ENCODE results near the gene MAP3K6. TPM values are rescaled to one million over a fixed set of nuclear protein-coding genes. Genes with fewer than 3 reads are reported as not detected.

Gene MAP3K6
- polyA plus RNA-seq, 2 of the 4 experiments (the other 2 are of a cell fraction), result 3.6 to 8.5 TPM

DNA sequence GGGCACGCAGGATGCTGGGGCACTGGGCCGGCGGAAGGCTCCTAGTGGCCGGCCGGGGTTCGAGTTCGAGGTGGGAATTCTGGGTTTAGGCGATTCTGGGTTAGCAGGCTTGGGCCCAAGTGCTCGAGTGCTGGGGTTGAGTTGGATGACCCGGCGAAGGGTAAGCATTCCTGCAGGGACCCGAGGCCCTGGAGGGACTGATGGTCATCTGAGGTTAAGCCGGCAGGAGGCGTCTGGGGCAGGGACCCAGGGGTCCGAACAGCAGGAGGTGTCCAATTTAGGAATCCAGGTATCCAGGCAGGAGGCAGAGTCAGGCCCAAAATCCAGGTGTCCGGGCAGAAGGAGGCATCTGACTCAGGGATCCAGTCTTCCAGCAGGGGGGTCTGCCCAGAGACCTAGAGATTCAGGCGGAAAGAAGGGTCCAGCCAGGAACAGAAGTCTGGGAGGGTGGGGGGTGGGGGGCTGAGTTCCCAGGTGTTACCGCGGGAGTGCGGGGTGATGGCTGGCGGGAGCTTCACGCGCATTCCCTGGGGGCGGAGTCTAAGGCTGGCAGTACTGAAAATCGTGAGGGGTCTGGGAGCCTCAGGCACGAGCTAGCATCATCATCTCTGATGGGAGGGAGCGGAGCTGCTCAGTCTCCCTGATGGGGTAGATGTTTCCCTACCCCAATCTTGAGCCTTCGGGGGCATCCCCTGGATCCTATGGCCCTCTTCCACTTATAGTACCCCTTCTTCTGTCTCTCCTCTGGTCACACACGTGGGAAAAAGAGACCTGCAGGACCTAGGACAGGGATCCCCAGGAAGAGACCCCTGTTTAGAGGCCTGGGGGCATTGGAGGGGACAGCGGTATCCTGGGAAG, 26.2 kb upstream of the MAP3K6 start:
- DNase-seq (ENCODE audit: low read depth in 1 of 2, low spot score in 1 of 2), result peak; percentile 28 to 64
- peak overlapping the region; percentile 70 for H3K4me3 ChIP-seq
- no peak for FAIRE-seq
- no peaks in the 10 kb centered on the region for H3K9me3 ChIP-seq
- CTCF ChIA-PET, result interaction anchor here (0.6 to 9.6 kb wide), 5 partner anchors 25 to 348 kb away, joined by 3 to 158 read pairs (median 4); no protein-coding TSS in a partner anchor
- H3K27ac ChIP-seq, result peak overlapping the region; percentile 74 to 89
- TF ChIP-seq CHD4 (IDR thresholded peaks at IDR 0.05; ENCODE audit: borderline replicate concordance) (no peak), SMC3 (IDR thresholded peaks at IDR 0.05) (no peak), RAD21 (conservative IDR thresholded peaks at IDR 0.05 in 1 of 2, IDR thresholded peaks at IDR 0.05 in 1 of 2) (no peak), ZNF302 (CRISPR knock-in tag; IDR thresholded peaks at IDR 0.05) (no peak), ZSCAN20 (CRISPR knock-in tag; IDR thresholded peaks at IDR 0.05) (no peak), NR3C1 (IDR thresholded peaks at IDR 0.05) (no peak), HOXA7 (CRISPR knock-in tag; IDR thresholded peaks at IDR 0.05) (no peak), CHD2 (IDR thresholded peaks at IDR 0.05; ENCODE audit: low read length, partially characterized antibody) (no peak), ESRRA (IDR thresholded peaks at IDR 0.05; ENCODE audit: borderline replicate concordance, low read length) (no peak), MAZ (IDR thresholded peaks at IDR 0.05; ENCODE audit: borderline replicate concordance, low read depth, low read length) (no peak), RNF2 (IDR thresholded peaks at IDR 0.05; ENCODE audit: borderline replicate concordance, low read depth) (no peak), GATA3 (IDR thresholded peaks at IDR 0.05; ENCODE audit: borderline replicate concordance) (no peak), BHLHE40 (IDR thresholded peaks at IDR 0.05; ENCODE audit: low read depth, low read length) (no peak), HDAC2 (IDR thresholded peaks at IDR 0.05) (no peak), ZFP36 (IDR thresholded peaks at IDR 0.05; ENCODE audit: borderline replicate concordance, partially characterized antibody) (no peak), JUNB (IDR thresholded peaks at IDR 0.05) (no peak)
- TF ChIP-seq, protein P1, sequence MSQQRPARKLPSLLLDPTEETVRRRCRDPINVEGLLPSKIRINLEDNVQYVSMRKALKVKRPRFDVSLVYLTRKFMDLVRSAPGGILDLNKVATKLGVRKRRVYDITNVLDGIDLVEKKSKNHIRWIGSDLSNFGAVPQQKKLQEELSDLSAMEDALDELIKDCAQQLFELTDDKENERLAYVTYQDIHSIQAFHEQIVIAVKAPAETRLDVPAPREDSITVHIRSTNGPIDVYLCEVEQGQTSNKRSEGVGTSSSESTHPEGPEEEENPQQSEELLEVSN (IDR thresholded peaks at IDR 0.05; ENCODE audit: borderline replicate concordance, low read depth), result no peak; the same call in 1 of the 2 replicates
- TF ChIP-seq, protein P2, sequence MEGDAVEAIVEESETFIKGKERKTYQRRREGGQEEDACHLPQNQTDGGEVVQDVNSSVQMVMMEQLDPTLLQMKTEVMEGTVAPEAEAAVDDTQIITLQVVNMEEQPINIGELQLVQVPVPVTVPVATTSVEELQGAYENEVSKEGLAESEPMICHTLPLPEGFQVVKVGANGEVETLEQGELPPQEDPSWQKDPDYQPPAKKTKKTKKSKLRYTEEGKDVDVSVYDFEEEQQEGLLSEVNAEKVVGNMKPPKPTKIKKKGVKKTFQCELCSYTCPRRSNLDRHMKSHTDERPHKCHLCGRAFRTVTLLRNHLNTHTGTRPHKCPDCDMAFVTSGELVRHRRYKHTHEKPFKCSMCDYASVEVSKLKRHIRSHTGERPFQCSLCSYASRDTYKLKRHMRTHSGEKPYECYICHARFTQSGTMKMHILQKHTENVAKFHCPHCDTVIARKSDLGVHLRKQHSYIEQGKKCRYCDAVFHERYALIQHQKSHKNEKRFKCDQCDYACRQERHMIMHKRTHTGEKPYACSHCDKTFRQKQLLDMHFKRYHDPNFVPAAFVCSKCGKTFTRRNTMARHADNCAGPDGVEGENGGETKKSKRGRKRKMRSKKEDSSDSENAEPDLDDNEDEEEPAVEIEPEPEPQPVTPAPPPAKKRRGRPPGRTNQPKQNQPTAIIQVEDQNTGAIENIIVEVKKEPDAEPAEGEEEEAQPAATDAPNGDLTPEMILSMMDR (IDR thresholded peaks at IDR 0.05), result no peak
- TF ChIP-seq, protein P3, sequence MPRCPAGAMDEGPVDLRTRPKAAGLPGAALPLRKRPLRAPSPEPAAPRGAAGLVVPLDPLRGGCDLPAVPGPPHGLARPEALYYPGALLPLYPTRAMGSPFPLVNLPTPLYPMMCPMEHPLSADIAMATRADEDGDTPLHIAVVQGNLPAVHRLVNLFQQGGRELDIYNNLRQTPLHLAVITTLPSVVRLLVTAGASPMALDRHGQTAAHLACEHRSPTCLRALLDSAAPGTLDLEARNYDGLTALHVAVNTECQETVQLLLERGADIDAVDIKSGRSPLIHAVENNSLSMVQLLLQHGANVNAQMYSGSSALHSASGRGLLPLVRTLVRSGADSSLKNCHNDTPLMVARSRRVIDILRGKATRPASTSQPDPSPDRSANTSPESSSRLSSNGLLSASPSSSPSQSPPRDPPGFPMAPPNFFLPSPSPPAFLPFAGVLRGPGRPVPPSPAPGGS (IDR thresholded peaks at IDR 0.05), result no peak
- TF ChIP-seq, protein P4, sequence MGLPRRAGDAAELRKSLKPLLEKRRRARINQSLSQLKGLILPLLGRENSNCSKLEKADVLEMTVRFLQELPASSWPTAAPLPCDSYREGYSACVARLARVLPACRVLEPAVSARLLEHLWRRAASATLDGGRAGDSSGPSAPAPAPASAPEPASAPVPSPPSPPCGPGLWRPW (IDR thresholded peaks at IDR 0.05), result no peak
- WGBS (ENCODE audit: missing lambda C conversion rate), result 82% methylated on average over 9 of the region's 30 CpGs
- POLR2A ChIA-PET, result interaction anchor here (0.6 to 1.4 kb wide), 3 partner anchors 26 to 92 kb away, joined by 3 read pairs; partner anchors contain the start of gene MAP3K6
- peaks cover 17% of the 10 kb centered on the region for H3K4me1 ChIP-seq
- peak; percentile 46 to 49 for ATAC-seq
- peak overlapping the region; percentile 64 for H3K4me2 ChIP-seq

DNA sequence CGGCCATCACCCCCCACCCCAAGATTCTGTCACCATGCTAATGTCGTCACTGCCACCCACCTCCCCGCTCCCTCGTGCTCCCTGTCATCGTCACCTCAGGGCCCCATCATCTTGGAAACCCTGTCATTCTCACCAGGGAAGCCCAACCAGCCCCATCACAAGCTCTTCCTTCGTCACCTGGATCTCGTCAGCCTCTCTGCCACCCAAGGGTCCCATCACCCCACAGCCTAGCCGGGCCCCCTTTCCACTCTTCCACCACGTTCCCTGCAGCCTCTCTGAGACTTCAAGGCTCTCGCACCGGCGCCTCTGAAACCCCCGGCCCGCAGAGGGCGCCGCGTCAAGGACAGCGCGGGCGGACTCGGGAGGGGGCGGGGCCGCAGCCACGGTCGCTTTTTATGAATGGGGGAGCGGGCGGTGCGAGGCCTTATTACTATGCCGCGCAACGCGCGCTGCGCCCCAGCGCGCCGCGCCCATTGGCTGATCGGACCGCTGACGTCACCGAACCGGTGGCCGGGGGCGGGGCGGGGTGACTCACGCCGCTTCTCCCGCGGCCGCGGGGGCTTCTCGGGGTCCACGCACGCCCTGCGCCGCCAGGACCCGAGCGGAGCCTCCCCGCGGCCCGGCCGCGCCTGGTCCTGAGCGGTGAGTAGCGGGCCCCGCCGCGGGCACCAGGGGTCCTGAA, 25.5 kb upstream of the MAP3K6 start, which contains the start of gene GPR3:
TSS of gene GPR3 (plus strand) at position 527 of the 682 bp plus-strand sequence. CDS start 1,177 bp downstream, outside the sequence.
- Histone ChIP-seq H3K4me1 (peaks cover 17% of the 10 kb centered on the region), H3K27ac (peak within 1 kb of the TSS; percentile 74 to 89), H3K4me3 (peak within 1 kb of the TSS; percentile 70)
- TF ChIP-seq CHD2 (IDR thresholded peaks at IDR 0.05; ENCODE audit: low read length, partially characterized antibody) (peak; percentile 18), EHMT2 (IDR thresholded peaks at IDR 0.05; ENCODE audit: low read depth) (no peak), RARB (CRISPR knock-in tag; IDR thresholded peaks at IDR 0.05) (no peak), RAD21 (conservative IDR thresholded peaks at IDR 0.05 in 1 of 2, IDR thresholded peaks at IDR 0.05 in 1 of 2) (peak; percentile 12 to 33; a peak in 2 of 5 replicates), SMC3 (IDR thresholded peaks at IDR 0.05) (no peak; the same call in 1 of the 3 replicates), KDM1A (IDR thresholded peaks at IDR 0.05; ENCODE audit: low read depth) (no peak), FOSL2 (IDR thresholded peaks at IDR 0.05) (no peak), FOSL2 (CRISPR knock-in tag; IDR thresholded peaks at IDR 0.05) (peak; percentile 96)
- TF ChIP-seq, protein P5, sequence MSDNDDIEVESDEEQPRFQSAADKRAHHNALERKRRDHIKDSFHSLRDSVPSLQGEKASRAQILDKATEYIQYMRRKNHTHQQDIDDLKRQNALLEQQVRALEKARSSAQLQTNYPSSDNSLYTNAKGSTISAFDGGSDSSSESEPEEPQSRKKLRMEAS (IDR thresholded peaks at IDR 0.05), result peak; percentile 33
- TF ChIP-seq, protein P3 (IDR thresholded peaks at IDR 0.05), result no peak
- TF ChIP-seq, protein P6, sequence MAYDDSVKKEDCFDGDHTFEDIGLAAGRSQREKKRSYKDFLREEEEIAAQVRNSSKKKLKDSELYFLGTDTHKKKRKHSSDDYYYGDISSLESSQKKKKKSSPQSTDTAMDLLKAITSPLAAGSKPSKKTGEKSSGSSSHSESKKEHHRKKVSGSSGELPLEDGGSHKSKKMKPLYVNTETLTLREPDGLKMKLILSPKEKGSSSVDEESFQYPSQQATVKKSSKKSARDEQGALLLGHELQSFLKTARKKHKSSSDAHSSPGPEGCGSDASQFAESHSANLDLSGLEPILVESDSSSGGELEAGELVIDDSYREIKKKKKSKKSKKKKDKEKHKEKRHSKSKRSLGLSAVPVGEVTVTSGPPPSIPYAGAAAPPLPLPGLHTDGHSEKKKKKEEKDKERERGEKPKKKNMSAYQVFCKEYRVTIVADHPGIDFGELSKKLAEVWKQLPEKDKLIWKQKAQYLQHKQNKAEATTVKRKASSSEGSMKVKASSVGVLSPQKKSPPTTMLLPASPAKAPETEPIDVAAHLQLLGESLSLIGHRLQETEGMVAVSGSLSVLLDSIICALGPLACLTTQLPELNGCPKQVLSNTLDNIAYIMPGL (CRISPR knock-in tag; IDR thresholded peaks at IDR 0.05; ENCODE audit: borderline replicate concordance), result no peak

More for the DNA sequence above, 25.5 kb upstream of the MAP3K6 start, which contains the start of gene GPR3:
- CTCF ChIA-PET, result interaction anchor here (0.6 to 12.0 kb wide), 14 partner anchors 18 to 347 kb away, joined by 3 to 215 read pairs (median 3); partner anchors contain the start of genes MAP3K6 and SYTL1
- POLR2A ChIA-PET, result no interaction called here
- 49% methylated on average over 7 of the region's 69 CpGs for WGBS (ENCODE audit: missing lambda C conversion rate)
- peak within 1 kb of the TSS; percentile 64 for H3K4me2 ChIP-seq
- peak; percentile 81 to 88 for DNase-seq (ENCODE audit: low read depth in 1 of 2, low spot score in 1 of 2)
- no peak for FAIRE-seq
- H3K9me3 ChIP-seq, result no peaks in the 10 kb centered on the region
- peak; percentile 74 to 85 for ATAC-seq
